Mesenchymal stem cell (in vitro differentiated cells and primary cell): ENCODE data around the gene SLC34A3.

Experiments
- DNase-seq: peaks from one replicate; pipeline ENCODE4 v3.0.0-alpha.2; 2013
- H2AFZ ChIP-seq: one replicate; pipeline ENCODE4 v1.6.1; 2013; ENCODE audit warnings: low read depth, mild to moderate bottlenecking, control low read depth, inconsistent platforms, low read length, moderate library complexity
- H2AK5ac ChIP-seq: 2 replicates; pipeline ENCODE4 v1.6.1; 2013; ENCODE audit warnings: low read length, moderate library complexity, mild to moderate bottlenecking, inconsistent platforms; ENCODE audit not compliant: severe bottlenecking
- H2BK120ac ChIP-seq: one replicate; pipeline ENCODE4 v1.6.1; 2013; ENCODE audit warnings: low read depth, mild to moderate bottlenecking, inconsistent platforms, low read length, moderate library complexity
- H2BK12ac ChIP-seq, 2 experiments: one replicate each; pipeline ENCODE4 v1.6.1; 2013; ENCODE audit warnings: inconsistent platforms in 2 of 2, low read length in 2 of 2, mild to moderate bottlenecking in 2 of 2, moderate library complexity in 2 of 2, control low read depth in 1 of 2
- H2BK15ac ChIP-seq: one replicate; pipeline ENCODE4 v1.6.1; 2013; ENCODE audit warnings: mild to moderate bottlenecking, low read depth, inconsistent platforms; ENCODE audit not compliant: poor library complexity, severe bottlenecking
- H2BK5ac ChIP-seq: 2 replicates; pipeline ENCODE4 v1.6.1; 2013; ENCODE audit warnings: low read depth, mild to moderate bottlenecking, low read length, control low read depth, inconsistent platforms; ENCODE audit not compliant: poor library complexity, severe bottlenecking
- H3K14ac ChIP-seq, 2 experiments: one replicate each; pipeline ENCODE4 v1.6.1; 2013; ENCODE audit warnings: inconsistent platforms in 2 of 2, low read length in 2 of 2, control low read depth in 1 of 2, mild to moderate bottlenecking in 1 of 2, moderate library complexity in 1 of 2
- H3K18ac ChIP-seq, 2 experiments: one replicate each; pipeline ENCODE4 v1.6.1; 2013; ENCODE audit warnings: inconsistent platforms in 2 of 2, low read length in 2 of 2, control low read depth in 1 of 2, low read depth in 1 of 2, mild to moderate bottlenecking in 1 of 2
- H3K23ac ChIP-seq, 2 experiments: one replicate each; pipeline ENCODE4 v1.6.1; 2013; ENCODE audit warnings: inconsistent platforms in 2 of 2, low read length in 2 of 2, mild to moderate bottlenecking in 2 of 2, moderate library complexity in 2 of 2, control low read depth in 1 of 2
- H3K27ac ChIP-seq: 2 replicates; pipeline ENCODE4 v1.5.1; 2013; ENCODE audit warnings: mild to moderate bottlenecking, moderate library complexity, low read length, control low read depth, inconsistent platforms; ENCODE audit not compliant: poor library complexity, severe bottlenecking
- H3K27me3 ChIP-seq, 2 experiments: 2 replicates each; pipeline versions ENCODE4 v1.6.1 to v1.7.0; 2013; ENCODE audit warnings: low read length in 2 of 2, mild to moderate bottlenecking in 2 of 2, moderate library complexity in 2 of 2, control low read depth in 1 of 2, inconsistent platforms in 1 of 2; ENCODE audit not compliant: control insufficient read depth in 1 of 2, insufficient read depth in 1 of 2
- H3K36me3 ChIP-seq, 2 experiments: 2 replicates each; pipeline versions ENCODE4 v1.6.1 to v1.7.0; 2013; ENCODE audit warnings: low read length in 2 of 2, control low read depth in 1 of 2, inconsistent platforms in 1 of 2, low read depth in 1 of 2, mild to moderate bottlenecking in 1 of 2; ENCODE audit not compliant: insufficient read depth in 2 of 2, control insufficient read depth in 1 of 2
- H3K4ac ChIP-seq, 2 experiments: one replicate each; pipeline ENCODE4 v1.6.1; 2013; ENCODE audit warnings: inconsistent platforms in 2 of 2, low read length in 2 of 2, mild to moderate bottlenecking in 2 of 2, moderate library complexity in 2 of 2, control low read depth in 1 of 2, low read depth in 1 of 2
- H3K4me1 ChIP-seq: 2 replicates; pipeline ENCODE4 v1.6.1; 2013; ENCODE audit warnings: low read depth, low read length, control low read depth; ENCODE audit not compliant: control insufficient read depth, insufficient read depth
- H3K4me2 ChIP-seq: 2 replicates; pipeline ENCODE4 v1.6.1; 2013; ENCODE audit warnings: low read length, mild to moderate bottlenecking, inconsistent platforms; ENCODE audit not compliant: poor library complexity, severe bottlenecking
- H3K4me3 ChIP-seq, 2 experiments: 2 replicates each; pipeline versions ENCODE4 v1.5.1 to v1.7.0; 2013; ENCODE audit warnings: low read length in 2 of 2, mild to moderate bottlenecking in 2 of 2, control low read depth in 1 of 2, low read depth in 1 of 2; ENCODE audit not compliant: insufficient read depth in 1 of 2
- H3K79me1 ChIP-seq: replicated peaks from 2 replicates; pipeline ENCODE4 v1.6.1; 2013; ENCODE audit warnings: mild to moderate bottlenecking, control low read depth, low read length, inconsistent platforms; ENCODE audit not compliant: poor library complexity, severe bottlenecking
- H3K9ac ChIP-seq: 2 replicates; pipeline ENCODE4 v1.7.0; 2013; ENCODE audit warnings: mild to moderate bottlenecking, low read length, moderate library complexity
- H3K9me3 ChIP-seq: 2 replicates; pipeline ENCODE4 v1.7.0; 2013; ENCODE audit warnings: mild to moderate bottlenecking, low read length; ENCODE audit not compliant: control insufficient read depth
- H4K8ac ChIP-seq: one replicate; pipeline ENCODE4 v1.6.1; 2013; ENCODE audit warnings: inconsistent platforms, mild to moderate bottlenecking, low read length, moderate library complexity
- H4K91ac ChIP-seq: one replicate; pipeline ENCODE4 v1.6.1; 2013; ENCODE audit warnings: mild to moderate bottlenecking, low read length, inconsistent platforms
- WGBS: methylation state at CpG from one replicate; pipeline ENCODE4 v1.1.7; 2013; ENCODE audit warnings: mixed read lengths; 5-methylcytosine and 5-hydroxymethylcytosine counted together

The SLC34A3 gene

DNA sequence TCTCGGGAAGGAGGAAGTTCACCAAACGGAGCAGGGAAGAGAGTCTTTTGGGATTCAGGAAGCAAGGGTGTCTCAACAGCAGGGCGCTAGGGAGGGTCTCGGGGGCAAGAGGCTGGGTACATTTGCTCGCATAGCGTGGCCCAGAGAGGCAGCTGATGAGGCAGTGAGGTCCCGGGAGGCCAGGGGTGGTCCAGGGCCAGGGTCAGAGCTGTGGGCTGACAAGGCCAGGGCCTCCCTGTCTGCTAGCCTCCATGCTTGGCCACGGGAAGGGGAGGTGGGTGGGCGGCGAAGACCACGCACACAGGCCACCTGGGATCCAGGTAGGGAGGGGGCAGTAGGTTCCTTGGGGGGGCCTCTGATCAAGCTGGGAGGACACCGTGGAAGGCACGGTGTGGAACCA, 19.2 kb upstream of the SLC34A3 start:
- DNase-seq: no peak
- Histone ChIP-seq H4K8ac (no peak overlapping the region), H3K9me3 (no peaks in the 10 kb centered on the region), H2BK15ac (no peak overlapping the region), H2BK12ac (no peak overlapping the region), H3K79me1 (peaks cover 17% of the 10 kb centered on the region), H3K4ac (no peak overlapping the region), H2BK120ac (no peak overlapping the region), H3K14ac (no peak overlapping the region), H2AK5ac (no peak overlapping the region), H3K27ac (no peak overlapping the region), H3K4me3 (no peak overlapping the region), H3K36me3 (peaks cover 21 to 88% of the 10 kb centered on the region in 2 experiments), H3K4me2 (no peak overlapping the region), H3K18ac (no peak overlapping the region), H3K23ac (no peak overlapping the region), H2AFZ (no peak overlapping the region), H4K91ac (no peak overlapping the region), H2BK5ac (no peak overlapping the region), H3K9ac (no peak overlapping the region), H3K27me3 (no peaks in the 10 kb centered on the region), H3K4me1 (peaks cover 10% of the 10 kb centered on the region)
- WGBS: 88% methylated on average over 13 of the region's 13 CpGs

GRCh38 chr9:137212520-137212919, 18.2 kb upstream of the SLC34A3 start:
- Histone ChIP-seq H3K27me3 (no peaks in the 10 kb centered on the region), H4K91ac (no peak overlapping the region), H3K4me1 (peaks cover 14% of the 10 kb centered on the region), H3K4me3 (no peak overlapping the region), H3K27ac (no peak overlapping the region), H3K79me1 (peaks cover 8% of the 10 kb centered on the region), H2AK5ac (no peak overlapping the region), H2BK5ac (no peak overlapping the region), H3K9me3 (no peaks in the 10 kb centered on the region), H3K14ac (no peak overlapping the region), H3K9ac (no peak overlapping the region), H4K8ac (no peak overlapping the region), H2BK15ac (no peak overlapping the region), H2AFZ (no peak overlapping the region), H2BK12ac (no peak overlapping the region), H3K4ac (no peak overlapping the region), H3K18ac (no peak overlapping the region), H3K23ac (no peak overlapping the region), H3K36me3 (peaks cover 13 to 85% of the 10 kb centered on the region in 2 experiments), H2BK120ac (no peak overlapping the region), H3K4me2 (no peak overlapping the region)
- WGBS: 92% methylated on average over 21 of the region's 21 CpGs
- DNase-seq: no peak

- Histone ChIP-seq H2BK5ac (no peak overlapping the region), H4K91ac (no peak overlapping the region), H3K4me2 (no peak overlapping the region), H3K9me3 (no peaks in the 10 kb centered on the region), H3K79me1 (peaks cover 7% of the 10 kb centered on the region), H3K23ac (no peak overlapping the region), H2BK15ac (no peak overlapping the region), H3K4me1 (peaks cover 23% of the 10 kb centered on the region), H2AFZ (no peak overlapping the region), H2BK120ac (no peak overlapping the region), H4K8ac (peak overlapping the region; percentile 10), H3K4ac (no peak overlapping the region), H3K14ac (no peak overlapping the region), H3K27me3 (no peaks in the 10 kb centered on the region), H3K36me3 (peaks cover 11 to 83% of the 10 kb centered on the region in 2 experiments), H2AK5ac (no peak overlapping the region), H3K9ac (no peak overlapping the region), H3K18ac (no peak overlapping the region), H3K27ac (no peak overlapping the region), H2BK12ac (no peak overlapping the region), H3K4me3 (no peak overlapping the region)
- DNase-seq: no peak
- 96% methylated on average over 49 of the region's 49 CpGs for WGBS
Measured at GRCh38 chr9:137213160-137214060, 17.3 kb upstream of the SLC34A3 start.

DNA sequence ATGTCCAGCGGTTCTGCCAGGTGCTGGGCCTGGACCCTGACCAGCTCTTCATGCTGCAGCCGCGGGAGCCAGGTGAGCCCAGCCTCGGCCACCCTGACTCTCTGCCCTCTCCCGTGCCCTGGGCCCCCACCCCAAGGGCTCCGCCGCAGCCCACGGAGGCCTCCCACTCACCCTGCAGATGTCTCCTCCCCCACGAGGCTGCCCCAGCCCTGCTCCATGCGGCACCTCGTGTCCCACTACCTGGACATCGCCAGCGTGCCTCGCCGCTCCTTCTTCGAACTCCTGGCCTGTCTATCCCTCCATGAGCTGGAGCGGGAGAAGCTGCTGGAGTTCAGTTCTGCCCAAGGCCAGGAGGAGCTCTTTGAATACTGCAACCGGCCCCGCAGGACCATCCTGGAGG, 16.1 kb upstream of the SLC34A3 start:
- H3K9ac ChIP-seq: no peak overlapping the region
- H4K91ac ChIP-seq: no peak overlapping the region
- no peaks in the 10 kb centered on the region for H3K27me3 ChIP-seq
- no peak overlapping the region for H3K4ac ChIP-seq
- H3K23ac ChIP-seq: no peak overlapping the region
- no peak overlapping the region for H3K27ac ChIP-seq
- no peak overlapping the region for H2BK5ac ChIP-seq
- no peak overlapping the region for H4K8ac ChIP-seq
- H3K18ac ChIP-seq: no peak overlapping the region
- H3K9me3 ChIP-seq: no peaks in the 10 kb centered on the region
- H2BK120ac ChIP-seq: no peak overlapping the region
- H3K79me1 ChIP-seq: peaks cover 3% of the 10 kb centered on the region
- 96% methylated on average over 19 of the region's 19 CpGs for WGBS
- H2BK12ac ChIP-seq: no peak overlapping the region
- peaks cover 33% of the 10 kb centered on the region for H3K4me1 ChIP-seq
- H3K4me2 ChIP-seq: no peak overlapping the region
- H2AFZ ChIP-seq: no peak overlapping the region
- no peak overlapping the region for H3K4me3 ChIP-seq
- no peak overlapping the region for H2AK5ac ChIP-seq
- no peak overlapping the region for H3K14ac ChIP-seq
- no peak for DNase-seq
- H2BK15ac ChIP-seq: no peak overlapping the region
- peaks cover 5 to 70% of the 10 kb centered on the region in 2 experiments for H3K36me3 ChIP-seq
